Endothelial cell of umbilical vein (primary cell): ENCODE data around the gene ZNF471. TPM values are rescaled to one million over a fixed set of nuclear protein-coding genes. Genes with fewer than 3 reads are reported as not detected.

Source experiments
- BruUV-seq: library from RNA; stranded (reverse); fragments of 400-500 nt; replicated peaks from 2 replicates; lab custom pipeline; 2021; lab: Mats Ljungman, UMichigan
- CTCF ChIA-PET: fragments of 300-600, 350-600 bp; sonication (Branson Sonifier 250); formaldehyde crosslinking; loops from one replicate; lab custom pipeline; 2021; ENCODE audit warnings: antibody characterized with exemption, inconsistent platforms; lab: Charles Lee
- POLR2A ChIA-PET: fragments of 300-600, 350-600 bp; sonication (Branson Sonifier 250); formaldehyde crosslinking; loops from one replicate; lab custom pipeline; 2021; ENCODE audit warnings: antibody characterized with exemption, inconsistent platforms; lab: Charles Lee
- DNase-seq: peaks from one replicate; pipeline ENCODE4 v3.0.0-alpha.2; 2011; ENCODE audit warnings: low read depth, low spot score
- FAIRE-seq: peaks from 2 replicates; lab custom pipeline; 2011; peaks lifted over from hg19 to GRCh38; lab: Jason Lieb, UNC
- H2AFZ ChIP-seq: 2 replicates; pipeline ENCODE4 v1.6.0; 2012; ENCODE audit warnings: low read depth, low read length, control low read depth, inconsistent platforms
- H3K27ac ChIP-seq: 2 replicates; pipeline ENCODE4 v1.5.1; 2011; ENCODE audit warnings: low read depth, mild to moderate bottlenecking, control low read depth, low read length, moderate library complexity; ENCODE audit not compliant: insufficient read depth
- H3K27me3 ChIP-seq, 2 experiments: 2 replicates each; pipeline versions ENCODE4 v1.6.0 to v1.6.1; 2011; ENCODE audit warnings: low read length in 2 of 2, mixed read lengths in 1 of 2; ENCODE audit not compliant: control insufficient read depth in 2 of 2, insufficient read depth in 2 of 2
- H3K36me3 ChIP-seq, 2 experiments: 2 replicates in 1 of 2; 3 replicates in 1 of 2; pipeline ENCODE4 v1.5.1; 2011; ENCODE audit warnings: low read length in 2 of 2, mild to moderate bottlenecking in 1 of 2, moderate library complexity in 1 of 2; ENCODE audit not compliant: control insufficient read depth in 2 of 2, insufficient read depth in 2 of 2; ENCODE audit errors: extremely low read depth in 1 of 2
- H3K4me1 ChIP-seq: 3 replicates; pipeline ENCODE4 v1.5.1; 2011; ENCODE audit warnings: mild to moderate bottlenecking, low read length; ENCODE audit not compliant: control insufficient read depth, insufficient read depth; ENCODE audit errors: extremely low read depth
- H3K4me2 ChIP-seq: 2 replicates; pipeline ENCODE4 v1.6.1; 2011; ENCODE audit warnings: low read length, control low read depth, mixed read lengths; ENCODE audit not compliant: insufficient read depth
- H3K4me3 ChIP-seq, 3 experiments: fragments of 200-600 bp in 1 of 3; sonication (generic), shearing (Covaris generic) in 1 of 3; replicated peaks in 1 of 3; 2 replicates each; pipeline ENCODE4 v1.5.1; 2011 to 2016; ENCODE audit warnings: control low read depth in 3 of 3, low read length in 3 of 3, mild to moderate bottlenecking in 2 of 3, inconsistent platforms in 1 of 3, low read depth in 1 of 3, moderate library complexity in 1 of 3; ENCODE audit not compliant: insufficient read depth in 1 of 3
- H3K79me2 ChIP-seq: 2 replicates; pipeline ENCODE4 v1.6.0; 2012; ENCODE audit warnings: low read length, inconsistent platforms; ENCODE audit not compliant: control insufficient read depth, insufficient read depth
- H3K9ac ChIP-seq: replicated peaks from 2 replicates; pipeline ENCODE3; 2011; ENCODE audit warnings: low read length, control low read depth; ENCODE audit not compliant: insufficient read depth; ENCODE audit errors: extremely low read depth
- H3K9me1 ChIP-seq: replicated peaks from 3 replicates; pipeline ENCODE4 v1.6.0; 2011; ENCODE audit warnings: mild to moderate bottlenecking, low read length; ENCODE audit not compliant: control insufficient read depth, insufficient read depth; ENCODE audit errors: extremely low read depth
- H3K9me3 ChIP-seq: replicated peaks from 2 replicates; pipeline ENCODE4 v1.5.1; 2012; ENCODE audit warnings: low read length, inconsistent platforms; ENCODE audit not compliant: control insufficient read depth, insufficient read depth
- H4K20me1 ChIP-seq: replicated peaks from 2 replicates; pipeline ENCODE3; 2011; ENCODE audit warnings: mild to moderate bottlenecking, low read length; ENCODE audit not compliant: control insufficient read depth, insufficient read depth; ENCODE audit errors: extremely low read depth
- EZH2 ChIP-seq: IDR thresholded peaks from 2 replicates; pipeline ENCODE4 v1.6.1; 2012; ENCODE audit warnings: borderline replicate concordance, low read depth, mild to moderate bottlenecking, moderate library complexity, low read length, inconsistent platforms; ENCODE audit not compliant: severe bottlenecking
- FOS ChIP-seq: IDR thresholded peaks from 2 replicates; pipeline ENCODE4 v1.6.1; 2011; ENCODE audit warnings: mild to moderate bottlenecking, low read length, moderate library complexity, borderline replicate concordance; ENCODE audit not compliant: insufficient read depth
- GATA2 ChIP-seq: IDR thresholded peaks from 2 replicates; pipeline ENCODE4 v1.7.0; 2011; ENCODE audit warnings: low read depth, mild to moderate bottlenecking, moderate library complexity, mixed read lengths, low read length; ENCODE audit not compliant: insufficient read length, insufficient read depth
- JUN ChIP-seq: IDR thresholded peaks from 2 replicates; pipeline ENCODE4 v1.6.1; 2011; ENCODE audit warnings: borderline replicate concordance, low read depth; ENCODE audit not compliant: insufficient read length, insufficient read depth
- MYC ChIP-seq: IDR thresholded peaks from one replicate; pipeline ENCODE4 v1.6.1; 2011; ENCODE audit warnings: mild to moderate bottlenecking, low read depth, low read length
- POLR2A ChIP-seq: IDR thresholded peaks from 2 replicates; pipeline ENCODE4 v1.6.1; 2012; ENCODE audit warnings: low read depth, mild to moderate bottlenecking, control low read depth, low read length
- POLR2AphosphoS5 ChIP-seq: IDR thresholded peaks from 2 replicates; pipeline ENCODE4 v1.6.1; 2012; ENCODE audit warnings: low read depth, mild to moderate bottlenecking, control low read depth, low read length, moderate library complexity; ENCODE audit not compliant: insufficient read depth
- dilution Hi-C: fragments of 300-500 bp; cut with MboI; formaldehyde crosslinking; loops from one replicate; pipeline ENCODE4 v1.15.0; 2019; ENCODE audit warnings: low sequenced_read_pairs; ENCODE audit not compliant: extremely low pct_ligation_motif_present
- intact Hi-C: fragments of 100-400 bp; cut with micrococcal nuclease; formaldehyde crosslinking; loops from one replicate; pipeline ENCODE4 v1.10.0; 2022
- polyA plus RNA-seq, 4 experiments: library from polyadenylated mRNA; depleted of rRNA in 3 of 4; stranded (reverse) in 3 of 4; unstranded in 1 of 4; fragments of >200 nt; gene quantifications; 2 replicates each; pipeline versions ENCODE4 v1.2.1 to v1.2.3, GENCODE V29; 2011 to 2012; ENCODE audit warnings: missing spikeins in 1 of 4
- total RNA-seq: library from RNA; stranded (reverse); gene quantifications from 2 replicates; pipeline ENCODE4 v1.2.3, GENCODE V29; 2021
- TF ChIP-seq, protein P1 (sequence below): IDR thresholded peaks from 2 replicates; pipeline ENCODE4 v1.6.1; 2011; ENCODE audit not compliant: insufficient read depth, insufficient read length
- TF ChIP-seq, protein P2 (sequence below), 2 donors: IDR thresholded peaks; 1 replicate in 1 of 2; 2 replicates in 1 of 2; pipeline ENCODE4 v1.5.1; 2011; ENCODE audit warnings: low read length in 2 of 2, mild to moderate bottlenecking in 2 of 2, moderate library complexity in 2 of 2, control low read depth in 1 of 2, inconsistent platforms in 1 of 2, low read depth in 1 of 2; ENCODE audit not compliant: insufficient read depth in 1 of 2; ENCODE audit errors: extremely low read depth in 1 of 2

ZNF471 gene
- total and polyA plus RNA-seq, 2 donors (not counting 3 experiments of a cell fraction or from before 2014, with no cell fraction given), result 0.92 to 3.1 TPM

DNA sequence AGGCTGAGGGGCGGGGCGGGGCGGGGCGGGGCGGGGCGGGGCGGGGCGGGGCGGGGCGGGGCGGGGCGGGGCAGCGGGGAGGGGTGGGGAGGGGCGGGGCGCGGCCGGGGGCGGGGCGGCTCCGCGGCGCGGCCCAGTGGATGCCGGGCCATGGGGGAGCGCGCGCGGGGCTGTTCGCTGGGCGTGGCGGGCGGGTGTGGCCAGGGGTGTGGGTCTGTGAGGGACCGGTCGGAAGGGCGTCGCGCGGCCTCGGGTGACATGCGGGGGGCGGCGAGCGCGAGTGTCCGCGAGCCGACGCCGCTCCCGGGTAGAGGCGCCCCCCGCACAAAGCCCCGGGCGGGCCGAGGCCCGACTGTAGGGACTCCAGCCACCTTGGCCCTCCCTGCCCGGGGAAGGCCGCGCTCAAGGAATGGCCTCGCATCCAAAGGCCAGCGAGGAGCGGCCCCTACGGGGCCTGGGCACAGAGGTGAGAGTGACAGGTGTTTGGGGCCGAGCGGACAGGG is 31.2 kb downstream of the ZNF471 start, which contains the start of gene ZFP28:
Gene ZFP28 (plus strand): TSS at position 188 of the 503 bp plus-strand sequence. CDS start 71 bp downstream, at position 259.
- dilution Hi-C loops, result no loop called here
- no peaks in the 10 kb centered on the region for H3K9me1 ChIP-seq
- H3K4me3 ChIP-seq, result peak within 1 kb of the TSS; percentile 69 to 97 (median 78)
- intact Hi-C loops, result loop anchor here (1.0 to 2.0 kb wide), 5 partner anchors 28 to 225 kb away; partner anchors contain the start of genes ZNF470, ZNF471, ZNF582 and ZNF71
- H3K27me3 ChIP-seq, result no peaks in the 10 kb centered on the region
- H3K36me3 ChIP-seq, result no peaks in the 10 kb centered on the region
- peak within 1 kb of the TSS; percentile 99 for H2AFZ ChIP-seq
- H3K9me3 ChIP-seq, result no peaks in the 10 kb centered on the region
- TF ChIP-seq POLR2AphosphoS5 (no peak), JUN (no peak), MYC (no peak), POLR2A (no peak)
- ChIA-PET CTCF (no interaction called here), POLR2A (no interaction called here)
- peak within 1 kb of the TSS; percentile 46 for H3K9ac ChIP-seq
- H3K27ac ChIP-seq, result peak within 1 kb of the TSS; percentile 63
- H3K4me2 ChIP-seq, result peak within 1 kb of the TSS; percentile 68
- H3K4me1 ChIP-seq, result peaks cover 9% of the 10 kb centered on the region
- no TSS peak for BruUV-seq
- DNase-seq (no peak), FAIRE-seq (no peak)
- H3K79me2 ChIP-seq, result no peaks in the 10 kb centered on the region
- no peaks in the 10 kb centered on the region for H4K20me1 ChIP-seq

DNA sequence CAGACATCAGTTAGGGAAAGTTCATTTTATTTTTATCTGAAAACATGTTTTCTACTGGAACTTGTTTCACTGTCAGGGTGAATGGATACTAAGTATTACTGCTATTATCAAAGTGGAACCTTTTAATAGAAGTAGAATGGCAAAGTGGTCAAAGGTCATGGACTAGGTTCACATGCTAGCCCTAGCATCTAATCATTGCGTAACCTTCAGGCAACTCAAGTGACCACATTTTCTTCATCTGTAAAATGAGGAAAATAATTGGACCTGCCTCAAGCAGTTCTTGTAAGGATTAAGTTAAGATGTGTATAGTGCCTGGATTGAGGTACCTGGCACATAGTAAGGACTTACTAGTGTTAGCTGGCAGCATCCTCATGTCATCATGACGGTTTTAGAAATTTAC is 36.1 kb downstream of the ZNF471 start:
- H2AFZ ChIP-seq, result no peak overlapping the region
- H3K4me2 ChIP-seq, result no peak overlapping the region
- CTCF ChIA-PET, result no interaction called here
- TF ChIP-seq POLR2AphosphoS5, result no peak
- no peak for TF ChIP-seq FOS
- TF ChIP-seq, protein P1, sequence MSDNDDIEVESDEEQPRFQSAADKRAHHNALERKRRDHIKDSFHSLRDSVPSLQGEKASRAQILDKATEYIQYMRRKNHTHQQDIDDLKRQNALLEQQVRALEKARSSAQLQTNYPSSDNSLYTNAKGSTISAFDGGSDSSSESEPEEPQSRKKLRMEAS, result no peak
- TF ChIP-seq GATA2, result no peak
- no peak for TF ChIP-seq MYC
- TF ChIP-seq JUN, result no peak
- no peak for TF ChIP-seq EZH2
- TF ChIP-seq, protein P2, sequence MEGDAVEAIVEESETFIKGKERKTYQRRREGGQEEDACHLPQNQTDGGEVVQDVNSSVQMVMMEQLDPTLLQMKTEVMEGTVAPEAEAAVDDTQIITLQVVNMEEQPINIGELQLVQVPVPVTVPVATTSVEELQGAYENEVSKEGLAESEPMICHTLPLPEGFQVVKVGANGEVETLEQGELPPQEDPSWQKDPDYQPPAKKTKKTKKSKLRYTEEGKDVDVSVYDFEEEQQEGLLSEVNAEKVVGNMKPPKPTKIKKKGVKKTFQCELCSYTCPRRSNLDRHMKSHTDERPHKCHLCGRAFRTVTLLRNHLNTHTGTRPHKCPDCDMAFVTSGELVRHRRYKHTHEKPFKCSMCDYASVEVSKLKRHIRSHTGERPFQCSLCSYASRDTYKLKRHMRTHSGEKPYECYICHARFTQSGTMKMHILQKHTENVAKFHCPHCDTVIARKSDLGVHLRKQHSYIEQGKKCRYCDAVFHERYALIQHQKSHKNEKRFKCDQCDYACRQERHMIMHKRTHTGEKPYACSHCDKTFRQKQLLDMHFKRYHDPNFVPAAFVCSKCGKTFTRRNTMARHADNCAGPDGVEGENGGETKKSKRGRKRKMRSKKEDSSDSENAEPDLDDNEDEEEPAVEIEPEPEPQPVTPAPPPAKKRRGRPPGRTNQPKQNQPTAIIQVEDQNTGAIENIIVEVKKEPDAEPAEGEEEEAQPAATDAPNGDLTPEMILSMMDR (IDR thresholded peaks at IDR 0.05; ENCODE audit: extremely low read depth in 1 of 2, insufficient read depth in 1 of 2, low read depth in 1 of 2, low read length in 2 of 2), result no peak
- TF ChIP-seq POLR2A, result no peak
- no peaks in the 10 kb centered on the region for H3K79me2 ChIP-seq
- DNase-seq (no peak), FAIRE-seq (no peak)
- no peak overlapping the region for H3K9ac ChIP-seq
- no peaks in the 10 kb centered on the region for H3K9me3 ChIP-seq
- H3K4me3 ChIP-seq, result no peak overlapping the region
- no peaks in the 10 kb centered on the region for H3K27me3 ChIP-seq
- BruUV-seq, result no TSS peak
- no peak overlapping the region for H3K27ac ChIP-seq
- H3K9me1 ChIP-seq, result no peaks in the 10 kb centered on the region
- no peaks in the 10 kb centered on the region for H3K36me3 ChIP-seq
- POLR2A ChIA-PET, result no interaction called here
- dilution Hi-C loops, result no loop called here
- intact Hi-C loops, result no loop called here
- peaks cover 7% of the 10 kb centered on the region for H3K4me1 ChIP-seq
- H4K20me1 ChIP-seq, result no peaks in the 10 kb centered on the region
